ENCODE data around the gene L3MBTL2. TPM values are rescaled to one million over a fixed set of nuclear protein-coding genes. Genes with fewer than 3 reads are reported as not detected.

L3MBTL2 gene
- total and polyA plus RNA-seq, 2 donors (not counting 1 experiment from before 2014, with no cell fraction given), result 22.5 to 37.3 TPM

- H3K36me3 ChIP-seq (replicated peaks in 1 of 2; ENCODE audit: control extremely low read depth in 1 of 2, control insufficient read depth in 1 of 2, extremely low read depth in 1 of 2, insufficient read depth in 2 of 2, low read length in 1 of 2), result no peaks in the 10 kb centered on the region
- peaks cover 7 to 17% of the 10 kb centered on the region in 2 donors for H3K4me1 ChIP-seq (ENCODE audit: control insufficient read depth in 2 of 2, insufficient read depth in 2 of 2, low read length in 2 of 2)
- H2AFZ ChIP-seq (ENCODE audit: insufficient read depth, low read depth, low read length, poor library complexity, severe bottlenecking), result no peak overlapping the region
- no peaks in the 10 kb centered on the region for H4K20me1 ChIP-seq (ENCODE audit: control insufficient read depth, insufficient read depth, low read length, poor library complexity, severe bottlenecking)
- no peak overlapping the region for H3K4me3 ChIP-seq (ENCODE audit: control extremely low read depth in 1 of 5, extremely low read depth in 1 of 5, insufficient read depth in 1 of 5, low read depth in 2 of 5, low read length in 4 of 5)
- intact Hi-C loops (cut with micrococcal nuclease), result loop anchor here (10.0 kb wide), 1 partner anchor 99 kb away; the partner anchor contains the start of gene EP300
- H3K79me2 ChIP-seq (ENCODE audit: control insufficient read depth, insufficient read depth, low read length), result no peaks in the 10 kb centered on the region
- no peak overlapping the region for H3K27ac ChIP-seq (ENCODE audit: low read length in 2 of 2)
- Mint-ChIP-seq H3K4me3 (no peak overlapping the region), H3K27ac (no peak overlapping the region), H3K4me1 (peaks cover 16% of the 10 kb centered on the region), H3K27me3 (no peaks in the 10 kb centered on the region), H3K9me3 (ENCODE audit: insufficient read depth) (no peaks in the 10 kb centered on the region)
- no peak for DNase-seq
- ChIA-PET POLR2A (interaction anchor here (0.5 kb wide), 1 partner anchor 1018 kb away, joined by 8 read pairs; no protein-coding TSS in a partner anchor), CTCF (interaction anchor here (1.4 kb wide), 1 partner anchor 271 kb away, joined by 3 read pairs; no protein-coding TSS in a partner anchor)
- TF ChIP-seq CTCF (IDR thresholded peaks at IDR 0.05), result no peak
- TF ChIP-seq EZH2 (IDR thresholded peaks at IDR 0.05; ENCODE audit: borderline replicate concordance, insufficient read depth, low read depth, low read length, poor library complexity, severe bottlenecking), result no peak
- 97% methylated on average over 3 of the region's 6 CpGs for WGBS (ENCODE audit: insufficient coverage)
- no peak for ATAC-seq (ENCODE audit: low read depth)
- H3K4me2 ChIP-seq (replicated peaks; ENCODE audit: low read depth, low read length, poor library complexity, severe bottlenecking), result no peak overlapping the region
- no peak overlapping the region for H3K9ac ChIP-seq (ENCODE audit: low read length)
- no peaks in the 10 kb centered on the region for H3K9me3 ChIP-seq (ENCODE audit: control extremely low read depth in 1 of 3, control insufficient read depth in 2 of 3, insufficient read depth in 1 of 3, low read length in 2 of 3)
- H3K27me3 ChIP-seq (replicated peaks in 1 of 4; ENCODE audit: control extremely low read depth in 1 of 4, control insufficient read depth in 3 of 4, insufficient read depth in 4 of 4, low read length in 3 of 4), result no peaks in the 10 kb centered on the region
Observed at GRCh38 chr22:41193829-41194228, 11.3 kb upstream of the L3MBTL2 start.
